ENCODE data around the gene WNT3. TPM values are rescaled to one million over a fixed set of nuclear protein-coding genes. Genes with fewer than 3 reads are reported as not detected.

Gene WNT3
- total and polyA plus RNA-seq, 2 of the 8 experiments (the other 6 are each of a cell fraction or from before 2014, with no cell fraction given), result 0.56 to 2.0 TPM

- Histone ChIP-seq H2AK5ac (ENCODE audit: low read depth, low read length) (no peak overlapping the region; the same call in 1 of the 2 replicates), H3K9ac (replicated peaks in 1 of 4; ENCODE audit: extremely low read depth in 1 of 4, low read depth in 3 of 4, low read length in 3 of 4) (no peak overlapping the region), H2AFZ (ENCODE audit: low read length) (no peak overlapping the region), H2BK120ac (replicated peaks; ENCODE audit: low read depth, low read length) (no peak overlapping the region), H4K5ac (ENCODE audit: insufficient read length, low read depth, low read length) (no peak overlapping the region), H3K4me1 (replicated peaks in 1 of 4; ENCODE audit: control insufficient read depth in 3 of 4, insufficient read depth in 4 of 4, low read length in 3 of 4) (peaks cover 0 to 5% (median 0%) of the 10 kb centered on the region in 4 experiments; a peak in 3 of 7 replicates), H3K79me2 (ENCODE audit: control insufficient read depth in 1 of 2, insufficient read depth in 2 of 2, low read length in 2 of 2) (no peaks in the 10 kb centered on the region), H3K56ac (replicated peaks; ENCODE audit: insufficient read length, low read depth, low read length) (no peak overlapping the region), H2BK12ac (ENCODE audit: low read depth, low read length) (0 out of 2 replicates have a peak overlapping the region, but pooled peaks have one; percentile 50), H3K14ac (ENCODE audit: insufficient read length) (no peak overlapping the region), H2BK20ac (ENCODE audit: low read length) (no peak overlapping the region), H4K91ac (replicated peaks; ENCODE audit: insufficient read length, low read length) (no peak overlapping the region), H3K4me3 (ENCODE audit: extremely low read depth in 1 of 4, insufficient read depth in 2 of 4, low read depth in 3 of 4, low read length in 4 of 4) (no peak overlapping the region), H3K18ac (ENCODE audit: extremely low read depth, low read length) (no peak overlapping the region; the same call in 1 of the 2 replicates), H3K9me3 (ENCODE audit: insufficient read depth in 2 of 2, low read depth in 1 of 2, low read length in 1 of 2) (no peaks in the 10 kb centered on the region), H4K20me1 (replicated peaks in 1 of 2; ENCODE audit: control insufficient read depth in 1 of 2, insufficient read depth in 2 of 2, low read length in 2 of 2) (peaks cover 0 to 2% of the 10 kb centered on the region in 2 experiments), H3K23ac (ENCODE audit: insufficient read length) (no peak overlapping the region), H3K4me2 (ENCODE audit: insufficient read depth in 1 of 2, low read depth in 2 of 2, low read length in 2 of 2) (no peak overlapping the region), H3K79me1 (ENCODE audit: low read depth, low read length) (no peaks in the 10 kb centered on the region), H2BK5ac (ENCODE audit: low read depth, low read length) (peak overlapping the region; percentile 27; the same call in 1 of the 2 replicates), H3K27ac (ENCODE audit: low read depth, low read length) (no peak overlapping the region), H3K27me3 (replicated peaks in 1 of 4; ENCODE audit: control insufficient read depth in 3 of 4, extremely low read depth in 1 of 4, insufficient read depth in 3 of 4, low read length in 3 of 4) (peaks cover 0 to 37% (median 26%) of the 10 kb centered on the region in 4 experiments; a peak in 6 of 7 replicates), H3K36me3 (ENCODE audit: control insufficient read depth in 2 of 4, insufficient read depth in 4 of 4, low read length in 3 of 4) (no peaks in the 10 kb centered on the region), H2BK15ac (ENCODE audit: low read length) (peak overlapping the region; percentile 61; the same call in 1 of the 2 replicates), H3K23me2 (ENCODE audit: low read depth, low read length) (no peaks in the 10 kb centered on the region), H4K8ac (ENCODE audit: extremely low read depth, insufficient read depth, low read length) (no peak overlapping the region), H3K4ac (replicated peaks; ENCODE audit: insufficient read length, low read depth, low read length) (peak overlapping the region; percentile 40)
- ChIA-PET POLR2A (ENCODE audit: partially characterized antibody) (no interaction called here), CTCF (ENCODE audit: partially characterized antibody) (interaction anchor here (0.6 to 10.7 kb wide), 18 partner anchors 10 to 130 kb away, joined by 3 to 81 read pairs (median 4); no protein-coding TSS in a partner anchor)
- DNase-seq (ENCODE audit: low read depth in 1 of 2, low spot score in 2 of 2), result peak in 1 of 2 experiments; percentile 69
- WGBS, 2 experiments (ENCODE audit: extremely low coverage in 1 of 2, insufficient coverage in 1 of 2, insufficient read length in 1 of 2, insufficient replicate concordance in 2 of 2, low coverage in 1 of 2, low lambda C conversion rate in 2 of 2, missing lambda C conversion rate in 1 of 2), result 76% methylated on average over 9 of the region's 9 CpGs; no CpG with 5 or more reads in 1 of the 2 experiments
- peak; percentile 70 for FAIRE-seq
- no peak for TF ChIP-seq RNF2 (IDR thresholded peaks at IDR 0.05; ENCODE audit: borderline replicate concordance, low read depth, low read length, missing control alignments, poor library complexity, severe bottlenecking)
- no peak for TF ChIP-seq GABPA (IDR thresholded peaks at IDR 0.05; ENCODE audit: borderline replicate concordance, insufficient read depth, low read length)
- no peak for TF ChIP-seq SUZ12 (IDR thresholded peaks at IDR 0.05; ENCODE audit: low read length)
- TF ChIP-seq MAFK (IDR thresholded peaks at IDR 0.05; ENCODE audit: low read depth, low read length), result no peak
- peak; percentile 89 to 90 for TF ChIP-seq RAD21 (IDR thresholded peaks at IDR 0.05 in 1 of 2, conservative IDR thresholded peaks at IDR 0.05 in 1 of 2; ENCODE audit: low read depth in 2 of 2, low read length in 2 of 2)
- TF ChIP-seq TAF7 (optimal IDR thresholded peaks at IDR 0.05; ENCODE audit: borderline replicate concordance, low read depth, low read length), result no peak
- no peak for TF ChIP-seq BCL11A (IDR thresholded peaks at IDR 0.05; ENCODE audit: low read depth in 2 of 2, low read length in 2 of 2)
- no peak for TF ChIP-seq CBX5 (IDR thresholded peaks at IDR 0.05; ENCODE audit: low read depth, low read length)
- TF ChIP-seq CREB1 (IDR thresholded peaks at IDR 0.05), result no peak
Observed at GRCh38 chr17:46782250-46782953, 36.1 kb downstream of the WNT3 start.

All from H1 (cell line).